Neural progenitor cell (in vitro differentiated cells): ENCODE data around the gene ABLIM2.

ENCODE experiments used
- EZH2 ChIP-seq: fragments of 200-600 bp; sonication (generic); IDR thresholded peaks from 2 replicates; pipeline ENCODE4 v1.6.1; 2017; ENCODE audit warnings: antibody characterized with exemption, mild to moderate bottlenecking, moderate library complexity
- EZH2phosphoT487 ChIP-seq: fragments of 200-600 bp; sonication (generic); IDR thresholded peaks from 2 replicates; pipeline ENCODE4 v1.6.1; 2017; ENCODE audit warnings: antibody characterized with exemption
- TF ChIP-seq, protein P1 (sequence below): fragments of 200-600 bp; sonication (generic); IDR thresholded peaks from 2 replicates; pipeline ENCODE4 v1.5.1; 2017; ENCODE audit warnings: antibody characterized with exemption, mild to moderate bottlenecking

DNA sequence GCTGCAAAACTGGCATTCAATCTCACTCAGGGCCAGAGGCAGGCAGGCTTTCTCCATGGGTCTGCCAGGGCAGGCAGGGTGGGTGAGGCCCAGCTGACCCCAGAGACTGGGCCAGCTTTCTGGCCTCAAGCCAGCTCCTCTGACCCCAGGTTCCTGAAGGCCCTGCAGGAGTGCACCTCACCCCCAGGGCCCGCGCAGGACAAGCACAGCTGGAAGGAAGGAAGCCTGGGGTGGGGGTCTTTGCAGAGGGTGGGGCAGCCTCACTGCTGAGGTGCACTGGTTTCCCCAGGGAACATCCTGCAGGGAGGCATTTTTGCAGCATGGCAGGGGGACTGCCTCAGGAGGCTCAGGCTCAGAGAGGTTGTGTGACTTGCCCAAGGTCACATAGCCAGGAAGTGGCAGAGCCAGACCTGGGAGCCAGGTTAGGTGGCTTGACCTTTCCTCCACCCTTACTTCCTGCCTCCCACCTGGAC lies 187.4 kb downstream of the ABLIM2 start:
- TF ChIP-seq, protein P1, sequence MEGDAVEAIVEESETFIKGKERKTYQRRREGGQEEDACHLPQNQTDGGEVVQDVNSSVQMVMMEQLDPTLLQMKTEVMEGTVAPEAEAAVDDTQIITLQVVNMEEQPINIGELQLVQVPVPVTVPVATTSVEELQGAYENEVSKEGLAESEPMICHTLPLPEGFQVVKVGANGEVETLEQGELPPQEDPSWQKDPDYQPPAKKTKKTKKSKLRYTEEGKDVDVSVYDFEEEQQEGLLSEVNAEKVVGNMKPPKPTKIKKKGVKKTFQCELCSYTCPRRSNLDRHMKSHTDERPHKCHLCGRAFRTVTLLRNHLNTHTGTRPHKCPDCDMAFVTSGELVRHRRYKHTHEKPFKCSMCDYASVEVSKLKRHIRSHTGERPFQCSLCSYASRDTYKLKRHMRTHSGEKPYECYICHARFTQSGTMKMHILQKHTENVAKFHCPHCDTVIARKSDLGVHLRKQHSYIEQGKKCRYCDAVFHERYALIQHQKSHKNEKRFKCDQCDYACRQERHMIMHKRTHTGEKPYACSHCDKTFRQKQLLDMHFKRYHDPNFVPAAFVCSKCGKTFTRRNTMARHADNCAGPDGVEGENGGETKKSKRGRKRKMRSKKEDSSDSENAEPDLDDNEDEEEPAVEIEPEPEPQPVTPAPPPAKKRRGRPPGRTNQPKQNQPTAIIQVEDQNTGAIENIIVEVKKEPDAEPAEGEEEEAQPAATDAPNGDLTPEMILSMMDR, result no peak
- no peak for TF ChIP-seq EZH2
- TF ChIP-seq EZH2phosphoT487, result no peak
